GM11168 (cell line): ENCODE data around the gene EYS.
"Not testable (repeated sequence)": the region's sequence is repeated elsewhere in the genome, so short reads cannot be mapped to it uniquely, and the experiment has no call there.

Experiments used
- in situ Hi-C: fragments of 300-500 bp; cut with MboI; formaldehyde crosslinking; loops from one replicate; pipeline ENCODE4 v1.12.0; 2022; ENCODE audit warnings: low sequenced_read_pairs; ENCODE audit not compliant: unreplicated experiment

Gene EYS

DNA sequence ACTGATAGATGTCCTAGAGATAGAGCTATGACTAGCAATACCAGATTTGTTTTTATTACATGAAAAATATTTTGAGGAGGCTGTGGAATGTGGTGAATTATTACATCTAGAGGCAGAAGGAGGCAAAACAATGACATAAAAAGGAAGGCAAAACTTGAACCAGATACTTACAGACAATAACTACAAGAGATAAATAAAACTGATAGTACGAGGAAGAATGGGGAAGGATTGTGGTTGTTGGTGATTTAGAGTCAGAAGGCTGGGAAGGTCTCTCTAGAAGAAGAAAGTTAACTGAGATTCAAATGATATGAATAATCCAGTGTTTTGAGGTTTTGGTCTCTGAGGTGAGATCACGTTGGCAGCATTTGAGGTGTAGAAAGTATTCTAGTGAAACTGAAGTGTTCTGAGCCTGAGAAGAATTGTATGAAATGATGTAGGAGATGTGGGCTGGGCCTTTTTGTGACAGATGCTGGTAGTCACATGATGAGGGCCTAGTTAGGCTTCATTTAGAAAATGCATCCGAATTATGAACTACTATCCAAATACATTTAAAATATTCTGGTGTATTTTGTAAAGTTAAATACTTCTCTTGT, 589.1 kb downstream of the EYS start:
- in situ Hi-C loops: no loop called here

DNA sequence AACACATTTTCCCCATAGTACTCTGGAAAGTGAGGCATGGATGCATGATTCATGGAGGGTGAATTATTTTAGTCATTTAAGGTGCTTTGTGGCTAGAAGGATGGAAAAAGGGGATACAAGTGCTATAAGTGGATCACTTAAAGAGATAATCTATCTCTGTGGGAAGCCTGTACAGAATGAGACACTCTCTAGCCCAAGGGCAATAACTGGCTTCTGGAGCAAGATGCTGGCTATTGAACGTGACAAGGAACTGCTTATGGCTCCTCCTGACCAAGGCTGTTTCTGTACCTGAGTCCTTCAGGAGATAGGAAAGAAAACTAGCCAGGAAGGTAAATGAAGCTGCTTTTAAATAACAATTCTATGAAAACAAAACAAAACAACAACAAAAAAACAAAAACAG, 590.7 kb downstream of the EYS start:
- in situ Hi-C loops: no loop called here

DNA sequence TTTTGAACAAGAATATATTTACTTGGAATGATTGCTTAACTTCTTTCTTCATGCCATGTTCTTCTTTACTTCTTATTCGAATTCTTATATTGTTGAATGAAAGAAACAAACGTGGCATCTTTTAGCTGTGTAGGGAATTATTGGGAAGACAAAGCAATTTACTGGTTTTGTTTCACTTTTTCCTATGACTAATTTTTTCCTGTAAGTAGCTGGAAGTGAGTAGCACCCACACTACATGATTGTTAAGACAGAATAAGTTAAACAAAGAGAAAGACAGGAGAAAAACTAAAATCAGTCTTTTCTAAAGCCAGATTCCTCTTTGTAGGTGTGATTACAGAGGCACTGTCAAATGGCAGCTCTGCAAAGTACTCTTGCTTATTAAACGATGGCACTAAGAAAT, 593.4 kb downstream of the EYS start:
- in situ Hi-C loops: no loop called here

DNA sequence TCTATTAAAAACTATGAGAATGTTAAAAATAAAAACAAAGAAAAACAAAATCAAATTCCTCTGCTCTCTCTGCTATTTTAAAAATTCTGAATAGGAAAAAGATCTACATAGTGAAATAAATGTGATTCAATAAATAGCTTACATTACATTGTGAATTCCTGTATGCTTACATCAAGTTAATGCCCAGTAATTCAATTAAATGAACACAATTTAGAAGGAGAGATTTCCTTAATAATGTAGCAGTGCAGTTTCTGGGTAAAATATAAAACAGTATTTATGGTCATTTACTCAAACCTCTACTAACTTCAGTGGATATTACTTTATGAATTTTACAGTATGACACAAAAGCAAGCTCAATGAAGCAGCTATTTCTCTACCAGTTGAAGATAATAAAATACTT, 594.6 kb downstream of the EYS start:
- in situ Hi-C loops: no loop called here

DNA sequence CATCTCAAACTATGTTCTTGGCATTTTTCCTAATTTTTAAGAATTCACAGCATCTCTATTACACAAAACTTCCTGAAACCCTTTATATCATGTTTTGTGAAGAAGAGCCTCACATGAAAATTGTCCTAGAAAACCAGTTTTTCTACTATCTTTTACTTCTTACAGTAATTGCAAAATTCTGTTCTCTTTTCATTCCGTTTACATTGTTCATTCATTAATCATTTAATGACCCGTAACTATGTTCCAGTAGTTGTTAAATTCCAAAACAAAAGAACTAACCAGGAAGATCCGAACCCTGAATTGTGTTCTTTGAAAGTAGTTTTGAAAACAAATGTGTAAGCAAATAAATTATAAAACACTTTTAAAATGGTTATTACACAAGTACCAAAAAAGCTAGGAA, 597.0 kb downstream of the EYS start:
- in situ Hi-C loops: no loop called here

DNA sequence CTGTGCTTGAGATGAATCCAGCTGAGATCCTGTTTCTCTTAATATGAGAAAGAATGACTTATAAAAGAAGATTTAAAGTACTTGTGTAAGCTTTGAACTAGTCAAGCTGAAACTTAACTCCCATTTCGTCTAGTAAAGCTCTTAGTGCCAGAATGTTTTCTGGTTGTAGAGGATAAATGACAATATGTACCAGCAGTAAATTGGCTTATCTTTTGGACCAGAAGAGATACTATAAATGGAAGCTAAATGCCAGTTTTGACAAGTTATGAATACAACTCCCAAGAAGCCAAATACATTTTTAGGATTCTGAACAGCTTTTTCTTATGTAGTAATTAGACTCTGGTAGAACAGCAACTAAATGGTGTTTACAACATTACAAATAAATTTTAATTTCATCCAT, 608.7 kb downstream of the EYS start:
- in situ Hi-C loops: no loop called here

DNA sequence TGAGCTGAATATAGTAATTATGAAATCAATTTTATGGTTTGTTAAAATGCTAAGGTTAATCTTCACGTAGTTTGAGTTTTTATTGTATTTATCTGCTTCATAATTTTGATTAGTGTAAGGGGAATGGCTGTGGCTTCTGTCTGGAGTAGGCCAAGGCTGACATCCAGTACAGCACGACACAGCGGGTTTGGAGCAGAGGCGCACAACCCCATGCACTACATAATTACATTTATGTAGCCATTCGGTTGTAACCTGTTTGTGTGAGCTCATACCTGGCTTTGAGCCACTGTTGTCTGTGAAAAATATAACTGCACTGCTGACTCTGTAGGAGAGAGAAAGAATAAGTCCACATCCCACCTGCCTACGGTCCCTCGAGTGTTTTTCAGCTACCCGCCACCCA, 615.5 kb downstream of the EYS start:
- in situ Hi-C loops: no loop called here

DNA sequence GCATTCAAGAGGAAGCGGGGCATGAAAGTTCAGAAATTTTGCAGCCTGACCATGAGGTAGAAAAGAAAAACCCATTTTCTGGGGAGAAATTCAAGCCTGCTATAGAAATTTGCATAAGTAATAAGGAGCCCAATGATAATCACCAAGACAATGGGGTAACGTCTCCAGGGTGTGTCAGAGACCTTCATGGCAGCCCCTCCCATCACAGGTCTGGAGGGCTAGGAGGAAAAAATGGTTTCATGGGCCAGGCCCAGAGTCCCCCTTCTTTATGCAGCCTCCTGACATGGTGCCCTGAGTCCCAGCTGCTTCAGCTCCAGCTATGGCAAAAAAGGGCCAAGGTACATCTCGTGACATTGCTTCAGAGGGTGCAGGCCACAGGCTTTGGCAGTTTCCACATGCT, 618.5 kb downstream of the EYS start:
- in situ Hi-C loops: no loop called here

DNA sequence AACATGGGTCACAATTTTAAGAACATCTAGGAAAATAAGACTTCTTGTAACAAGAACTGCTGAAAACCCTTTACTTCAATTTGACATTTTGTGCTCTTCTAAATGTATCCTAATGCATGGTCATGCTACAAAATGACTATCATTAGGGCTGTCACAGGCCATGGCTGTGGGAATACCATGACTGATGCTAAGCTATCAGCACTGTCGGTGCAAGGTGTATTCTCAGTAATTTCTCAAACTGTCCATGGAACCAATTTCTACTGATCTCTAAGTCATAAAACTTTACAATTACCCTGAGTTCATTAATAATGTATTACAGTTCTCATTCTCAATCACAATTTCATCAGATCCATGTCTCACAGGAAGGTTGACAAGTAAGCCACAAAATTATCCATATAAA, 625.3 kb downstream of the EYS start:
- in situ Hi-C loops: no loop called here

DNA sequence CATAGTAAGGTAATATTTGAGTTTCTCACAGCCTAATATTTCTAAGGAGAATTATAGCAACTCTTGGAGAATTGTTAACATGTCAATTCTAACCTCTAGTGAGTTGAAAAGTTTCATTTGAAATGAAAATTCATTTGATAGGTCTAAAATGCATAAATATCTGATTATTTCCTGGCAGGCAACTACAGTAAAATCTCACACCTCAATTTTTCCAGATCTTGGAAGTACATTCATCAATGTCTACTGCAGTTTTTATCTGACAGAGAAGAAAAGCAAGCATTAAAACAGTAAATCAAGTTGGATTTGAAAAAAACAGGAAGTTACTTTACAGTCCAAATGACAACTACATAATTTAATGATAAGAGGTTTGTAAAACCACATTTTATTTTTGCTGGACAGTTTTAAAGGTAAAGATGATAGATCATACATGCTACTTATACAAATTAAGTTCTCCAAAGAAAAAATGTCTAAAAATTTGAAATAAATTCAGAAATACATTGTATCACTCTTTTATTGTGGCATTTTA, 631.3 kb downstream of the EYS start:
- in situ Hi-C loops: no loop called here

DNA sequence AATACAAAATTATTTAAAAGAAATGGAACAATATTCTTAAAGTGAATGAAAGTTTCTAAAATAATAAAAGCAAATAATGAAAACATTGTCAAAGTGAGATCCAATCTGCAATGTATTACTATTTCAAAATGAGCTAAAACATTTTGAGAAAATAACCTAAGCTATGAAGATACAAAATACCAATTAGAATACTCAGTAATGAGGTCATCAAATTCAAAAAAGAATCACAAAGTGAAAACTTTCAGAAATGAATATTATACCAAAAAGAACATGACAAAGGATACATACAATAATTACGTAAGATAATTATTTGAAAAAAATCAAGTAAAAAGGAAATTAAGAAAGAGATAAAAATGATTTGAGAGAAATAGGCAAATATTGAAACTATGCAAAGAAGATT, 634.5 kb downstream of the EYS start:
- in situ Hi-C loops: no loop called here

DNA sequence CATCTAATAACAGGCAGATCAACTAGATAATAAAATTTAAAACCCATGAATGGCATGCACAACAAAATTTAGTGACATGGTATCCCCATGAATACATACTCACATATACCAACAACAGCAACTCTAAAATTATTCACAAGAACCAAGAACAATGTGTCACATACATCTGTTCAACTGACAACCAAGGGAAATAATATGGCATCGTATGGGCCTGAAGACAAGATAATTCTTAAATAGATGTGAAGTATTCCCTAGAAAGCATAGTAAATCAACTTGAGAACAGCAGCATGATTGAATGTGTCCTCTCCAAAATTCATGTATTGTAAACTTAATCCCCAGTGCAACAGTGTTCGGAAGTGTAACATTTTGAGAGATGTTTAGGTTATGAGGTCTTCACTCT, 635.5 kb downstream of the EYS start:
- in situ Hi-C loops: no loop called here

DNA sequence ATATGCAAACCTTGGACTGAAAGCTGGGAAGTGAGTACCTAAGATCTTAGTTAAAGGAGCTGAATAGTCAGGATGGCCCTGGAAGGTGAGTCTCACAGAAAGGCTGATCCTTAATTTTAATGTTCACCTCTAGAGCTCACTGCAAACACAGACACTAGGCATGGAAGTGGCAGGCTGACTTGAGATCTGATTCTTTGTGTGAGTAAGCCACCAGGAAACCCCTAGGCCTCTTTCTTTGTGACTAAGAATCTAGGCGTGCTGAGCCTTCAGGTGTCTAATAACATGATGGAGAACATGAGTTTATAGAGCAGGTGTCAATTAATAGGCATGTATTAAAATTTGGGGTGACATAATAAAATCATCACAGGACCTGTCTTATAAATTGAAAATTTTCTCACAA, 642.2 kb downstream of the EYS start:
- in situ Hi-C loops: no loop called here

DNA sequence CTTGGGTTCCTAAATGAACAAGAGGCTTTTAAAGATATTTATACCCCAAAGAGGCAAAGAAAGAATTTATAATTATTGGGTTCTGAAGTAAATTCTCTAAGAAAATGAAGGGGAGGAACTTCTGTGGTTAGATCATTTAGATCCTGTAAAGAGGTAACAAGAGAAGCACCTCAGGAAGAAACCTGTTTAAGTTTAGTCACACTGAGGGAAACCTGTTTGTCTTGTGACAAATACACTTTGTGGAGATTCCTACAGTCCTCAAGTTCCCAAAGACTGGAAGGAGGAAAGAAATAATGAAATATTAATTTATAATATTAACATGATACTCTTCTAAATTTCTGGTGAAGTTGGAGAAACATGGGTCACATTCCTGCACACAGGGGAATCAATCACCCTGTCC, 647.5 kb downstream of the EYS start:
- in situ Hi-C loops: no loop called here

DNA sequence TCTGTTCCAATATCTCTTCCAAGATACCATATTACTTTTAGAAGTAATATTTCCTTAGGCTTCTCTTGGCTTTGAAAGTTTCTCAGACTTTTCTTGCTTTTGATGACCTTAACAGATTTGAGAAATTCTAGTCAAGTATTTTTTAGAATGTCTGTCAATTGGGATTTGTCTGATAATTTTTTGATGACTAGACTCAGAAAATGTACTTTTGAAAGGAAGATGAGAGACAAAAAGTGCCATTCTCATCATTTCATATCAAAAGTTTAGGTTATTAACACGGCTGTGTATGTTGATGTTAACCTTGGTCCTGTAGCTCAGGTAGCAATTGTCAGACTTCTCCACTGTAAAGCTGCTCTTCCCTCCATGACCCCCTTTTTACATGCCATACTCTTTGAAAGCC, 651.5 kb downstream of the EYS start:
- in situ Hi-C loops: no loop called here

DNA sequence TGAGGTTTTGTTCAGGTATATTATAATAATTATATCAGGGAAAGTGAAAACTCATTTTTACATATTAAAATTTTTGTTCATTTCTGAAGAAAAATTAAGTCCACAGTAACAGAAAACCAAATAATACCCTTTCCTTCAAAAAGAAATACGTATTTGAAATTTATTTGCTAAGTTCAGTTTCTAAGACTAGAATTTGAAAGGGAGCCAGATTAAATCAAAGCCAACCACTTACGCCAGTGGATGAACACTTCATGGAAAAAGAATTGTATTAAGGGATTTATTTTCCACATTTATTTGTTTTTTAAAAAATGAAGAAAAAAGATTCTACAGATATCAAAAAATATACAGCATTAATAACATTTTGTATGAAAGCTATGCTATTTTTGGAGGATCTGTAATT, 654.4 kb downstream of the EYS start:
- in situ Hi-C loops: no loop called here

DNA sequence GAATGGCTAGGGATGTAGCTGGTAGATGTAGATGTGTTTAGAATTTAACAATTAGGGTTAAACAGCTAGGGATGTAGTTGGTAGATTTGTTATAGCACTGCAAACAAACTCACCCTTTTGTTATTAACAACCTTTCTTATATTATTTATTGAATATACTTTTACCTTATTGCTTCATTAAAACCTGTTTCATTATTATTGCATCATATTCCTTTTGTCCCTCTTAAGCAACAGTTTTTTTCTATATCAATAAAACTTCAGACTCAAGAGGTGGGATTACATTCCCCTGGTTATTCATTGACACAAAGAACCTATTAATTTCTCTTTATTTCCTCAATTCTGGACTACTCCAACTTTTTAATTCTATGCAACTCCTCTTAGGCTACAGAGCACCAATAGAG, 661.2 kb downstream of the EYS start:
- in situ Hi-C loops: no loop called here

DNA sequence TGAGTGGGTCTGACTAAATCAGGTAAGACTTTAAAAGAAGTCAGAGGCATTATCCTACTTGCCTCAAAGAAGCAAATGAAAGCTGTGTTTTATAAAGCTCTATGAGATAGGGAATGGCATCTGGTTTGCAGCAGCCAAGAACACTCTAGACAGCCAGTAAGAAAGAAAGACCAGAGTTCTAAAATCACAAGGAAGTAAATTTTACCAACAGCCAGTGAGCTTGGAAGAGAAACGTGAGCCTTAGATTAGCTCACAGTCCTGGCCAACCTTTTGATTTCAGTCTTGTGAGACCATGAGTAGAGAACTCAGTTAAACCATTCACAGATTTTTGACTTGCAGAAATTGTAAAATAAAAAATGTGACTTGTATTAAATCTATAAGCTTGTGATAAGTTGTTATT, 693.0 kb downstream of the EYS start:
- in situ Hi-C loops: no loop called here

DNA sequence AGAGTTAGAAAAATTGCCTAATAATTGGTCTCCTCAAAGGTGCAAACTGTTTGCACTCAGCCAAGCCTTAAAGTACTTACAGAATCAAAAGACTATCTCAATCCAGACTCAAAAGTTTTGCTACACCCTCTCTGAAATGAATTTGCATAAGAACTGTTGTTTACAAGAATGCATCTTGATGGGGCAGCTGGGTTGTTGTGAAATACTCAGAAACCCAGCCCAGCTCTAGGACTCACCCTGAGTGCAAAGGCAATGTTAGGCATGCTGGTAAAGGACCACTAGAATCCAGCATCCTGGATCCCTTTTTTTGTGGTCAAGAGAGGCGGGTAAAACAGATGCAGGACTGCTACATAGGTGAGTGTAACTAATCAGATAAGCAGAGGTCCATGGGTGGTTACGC, 700.2 kb downstream of the EYS start:
- in situ Hi-C loops: no loop called here

DNA sequence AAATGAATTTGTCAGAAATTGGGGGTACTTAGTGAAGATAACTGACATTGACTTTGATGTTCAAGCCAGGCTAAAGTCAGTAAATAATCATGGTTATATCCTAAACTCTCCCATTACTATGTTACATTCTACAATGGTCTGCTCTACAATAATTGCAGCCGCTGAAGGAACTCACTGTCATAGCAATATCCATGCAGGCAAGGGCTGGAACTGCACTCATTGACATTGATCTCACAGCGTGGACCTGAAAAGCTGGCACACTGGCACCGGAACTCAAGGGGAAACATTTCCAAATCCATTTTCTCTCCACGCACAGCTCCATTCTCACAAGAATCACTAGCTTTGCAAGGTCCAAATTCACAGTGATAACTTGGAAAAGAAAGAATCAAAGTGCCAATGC, 702.7 kb downstream of the EYS start:
- in situ Hi-C loops: no loop called here

DNA sequence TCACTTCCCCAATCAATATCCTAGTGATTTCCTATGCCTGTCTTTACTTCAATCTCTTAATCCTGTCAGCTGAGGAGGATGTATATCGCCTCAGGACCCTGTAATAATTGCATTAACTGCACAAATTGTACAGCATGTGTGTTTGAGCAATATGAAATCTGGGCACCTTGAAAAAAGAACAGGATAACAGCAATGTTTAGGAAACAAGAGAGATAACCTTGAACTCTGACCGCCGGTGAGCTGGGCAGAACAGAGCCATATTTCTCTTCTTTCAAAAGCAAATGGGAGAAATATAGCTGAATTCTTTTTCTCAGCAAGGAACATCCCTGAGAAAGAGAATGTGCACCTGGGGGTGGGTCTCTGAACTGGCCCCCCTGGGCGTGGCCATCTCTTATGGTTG, 704.1 kb downstream of the EYS start:
- in situ Hi-C loops: not testable (repeated sequence)

DNA sequence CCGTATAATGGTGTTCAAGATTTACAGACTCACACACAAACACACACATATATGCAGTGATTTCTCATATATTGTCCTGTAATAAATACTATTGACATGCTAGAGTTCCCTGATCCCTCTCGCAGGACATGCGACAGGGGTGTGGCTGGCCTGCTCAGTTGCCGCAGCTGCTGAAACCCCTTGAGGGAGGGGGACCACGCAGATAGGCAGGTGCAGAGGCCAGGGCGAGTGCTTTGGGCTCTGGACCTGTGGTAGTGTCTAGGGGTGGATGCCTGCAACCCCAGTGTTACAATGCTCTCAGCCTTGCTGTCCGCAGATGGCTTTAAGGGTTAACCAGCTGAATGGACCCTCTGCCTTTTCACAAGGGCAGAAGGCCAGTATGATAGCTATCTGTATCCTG, 706.2 kb downstream of the EYS start:
- in situ Hi-C loops: no loop called here

DNA sequence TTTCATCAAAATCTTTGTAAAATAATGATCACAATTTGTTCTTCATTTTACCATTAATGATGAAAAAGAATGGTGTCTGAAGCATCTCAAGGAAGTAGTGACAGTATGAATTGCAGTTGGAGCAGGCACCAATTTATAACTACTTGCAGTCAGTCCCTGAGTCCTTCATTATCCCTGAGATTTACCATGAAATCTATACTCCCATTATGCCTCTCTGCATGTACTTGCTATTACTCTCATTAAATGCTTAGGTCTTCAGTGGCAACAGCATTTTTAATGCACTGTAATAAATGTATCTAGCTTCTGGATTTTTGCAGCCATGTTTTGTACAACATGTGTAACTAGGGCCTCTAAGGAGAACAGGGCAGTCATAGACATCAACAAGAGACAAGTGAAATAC, 708.8 kb downstream of the EYS start:
- in situ Hi-C loops: no loop called here
